HepG2 (cell line): ENCODE measurements around the gene KRT14.

Experiments used
- CEBPB ChIP-seq: IDR thresholded peaks from 2 replicates; pipeline ENCODE4 v1.6.1; 2011; ENCODE audit warnings: low read depth, low read length, improper control_type of control experiment, borderline replicate concordance
- KDM2A ChIP-seq: sonication (generic); formaldehyde crosslinking; IDR thresholded peaks from 2 replicates; pipeline ENCODE4 v1.4.0; 2020; ENCODE audit warnings: low read depth, missing genetic modification reagents, borderline replicate concordance
- ZBTB7A ChIP-seq: sonication (generic); formaldehyde crosslinking; IDR thresholded peaks from 2 replicates; pipeline ENCODE4 v1.8.0; 2022; ENCODE audit warnings: mild to moderate bottlenecking, missing genetic modification reagents
- ZNF780A ChIP-seq: sonication (generic); formaldehyde crosslinking; IDR thresholded peaks from 2 replicates; pipeline ENCODE4 v1.8.0; 2022; ENCODE audit warnings: mild to moderate bottlenecking, missing genetic modification reagents, moderate library complexity

DNA sequence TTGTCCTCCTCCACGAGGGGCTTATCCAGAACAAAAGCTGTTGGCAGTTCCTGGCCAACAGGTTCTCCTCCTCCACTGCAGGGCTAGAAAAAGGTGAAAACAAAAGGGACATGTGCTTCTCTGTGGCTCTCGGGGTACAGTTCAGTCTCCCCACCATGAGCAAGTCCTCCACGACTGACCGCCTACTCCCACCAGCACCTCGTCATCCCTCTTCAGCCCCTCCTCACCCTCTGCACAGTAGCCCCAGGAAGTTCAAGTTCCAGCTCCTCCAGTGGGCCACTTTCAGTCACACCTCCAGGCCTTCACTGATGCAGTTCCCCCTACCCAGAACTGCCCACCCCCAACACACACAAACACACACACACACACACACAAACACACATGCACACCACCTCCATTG is 34.2 kb downstream of the KRT14 start:
- no peak for TF ChIP-seq ZBTB7A
- TF ChIP-seq KDM2A (CRISPR knock-in tag): no peak
- TF ChIP-seq CEBPB: no peak
- TF ChIP-seq ZNF780A (CRISPR knock-in tag): no peak
